ENCODE measurements around the gene DHRS13. TPM values are rescaled to one million over a fixed set of nuclear protein-coding genes. Genes with fewer than 3 reads are reported as not detected.
"Not testable (repeated sequence)": the region's sequence is repeated elsewhere in the genome, so short reads cannot be mapped to it uniquely, and the experiment has no call there.

The DHRS13 gene
- polyA plus RNA-seq, 3 donors = 16.0 to 18.7 (median 17.5) TPM

- DNase-seq = no peak
Observed at GRCh38 chr17:28907709-28908475, 5.0 kb upstream of the DHRS13 start.

- DNase-seq = no peak
Observed at GRCh38 chr17:28906706-28907438, 4.0 kb upstream of the DHRS13 start.

- no peak for DNase-seq
Observed at GRCh38 chr17:28906276-28906675, 3.4 kb upstream of the DHRS13 start.

GRCh38 chr17:28904800-28905199 lies 1.9 kb upstream of the DHRS13 start:
- DNase-seq = no peak

- DNase-seq = not testable (repeated sequence)
Observed at GRCh38 chr17:28903546-28903841, 615 bp upstream of the DHRS13 start.

GRCh38 chr17:28901866-28902818 lies 737 bp downstream of the DHRS13 start:
- DNase-seq = peak; percentile 63

GRCh38 chr17:28900986-28901726 lies 1.7 kb downstream of the DHRS13 start:
- no peak for DNase-seq

GRCh38 chr17:28899212-28899815 lies 3.6 kb downstream of the DHRS13 start:
- DNase-seq = no peak

- DNase-seq = no peak
Observed at GRCh38 chr17:28898527-28898955, 4.3 kb downstream of the DHRS13 start.

GRCh38 chr17:28897769-28898526 lies 4.9 kb downstream of the DHRS13 start:
- no peak for DNase-seq

GRCh38 chr17:28896884-28897768 lies 5.8 kb downstream of the DHRS13 start, which contains the start of gene FLOT2:
TSS of gene FLOT2 (minus strand) at chr17:28897733. CDS start at chr17:28897574, 159 bp downstream.
- DNase-seq = peak; percentile 60

- no peak for DNase-seq
Observed at GRCh38 chr17:28896491-28896883, 6.4 kb downstream of the DHRS13 start.

- no peak for DNase-seq
Observed at GRCh38 chr17:28895794-28896447, 7.0 kb downstream of the DHRS13 start.

- not testable (repeated sequence) for DNase-seq
Observed at GRCh38 chr17:28893248-28894183, 9.4 kb downstream of the DHRS13 start.

- DNase-seq = no peak
Observed at GRCh38 chr17:28892024-28892423, 10.9 kb downstream of the DHRS13 start.

- no peak for DNase-seq
Observed at GRCh38 chr17:28891201-28891600, 11.7 kb downstream of the DHRS13 start.

GRCh38 chr17:28889996-28890395 lies 12.9 kb downstream of the DHRS13 start:
- no peak for DNase-seq
